WERI-Rb-1 (cell line): Measurements from ENCODE around the gene KCNK1.

Source experiments
- DNase-seq: peaks from one replicate; pipeline ENCODE4 v3.0.0-alpha.2; 2020
- H3K27ac ChIP-seq: fragments of 250-450 bp; sonication (Bioruptor Pico); 2 replicates; pipeline ENCODE4 v1.5.1; 2020; ENCODE audit warnings: mild to moderate bottlenecking, moderate library complexity
- H3K27me3 ChIP-seq: fragments of 250-450 bp; sonication (Bioruptor Pico); 2 replicates; pipeline ENCODE4 v1.5.1; 2021; ENCODE audit warnings: mild to moderate bottlenecking, low read depth, moderate library complexity; ENCODE audit not compliant: insufficient read depth, severe bottlenecking
- H3K36me3 ChIP-seq: fragments of 250-450 bp; sonication (Bioruptor Pico); 2 replicates; pipeline ENCODE4 v1.5.1; 2020; ENCODE audit warnings: mild to moderate bottlenecking, moderate library complexity
- H3K4me3 ChIP-seq: 2 replicates; pipeline ENCODE4 v1.5.1; 2011; ENCODE audit warnings: low read depth, mild to moderate bottlenecking, control low read depth, low read length
- H3K9me3 ChIP-seq: fragments of 250-450 bp; sonication (Bioruptor Pico); 2 replicates; pipeline ENCODE4 v1.5.1; 2021; ENCODE audit warnings: mild to moderate bottlenecking, moderate library complexity; ENCODE audit not compliant: severe bottlenecking
- TF ChIP-seq, protein P1 (sequence below): IDR thresholded peaks from 2 replicates; pipeline ENCODE4 v1.5.1; 2011; ENCODE audit warnings: low read depth, mild to moderate bottlenecking, control low read depth, inconsistent platforms, low read length

KCNK1 gene

GRCh38 chr1:233651563-233652233, 37.8 kb downstream of the KCNK1 start:
- H3K9me3 ChIP-seq: peaks cover under 1% of the 10 kb centered on the region
- no peak overlapping the region for H3K27ac ChIP-seq
- no peaks in the 10 kb centered on the region; the same call in 1 of the 2 replicates for H3K36me3 ChIP-seq
- no peak overlapping the region for H3K4me3 ChIP-seq
- TF ChIP-seq, protein P1, sequence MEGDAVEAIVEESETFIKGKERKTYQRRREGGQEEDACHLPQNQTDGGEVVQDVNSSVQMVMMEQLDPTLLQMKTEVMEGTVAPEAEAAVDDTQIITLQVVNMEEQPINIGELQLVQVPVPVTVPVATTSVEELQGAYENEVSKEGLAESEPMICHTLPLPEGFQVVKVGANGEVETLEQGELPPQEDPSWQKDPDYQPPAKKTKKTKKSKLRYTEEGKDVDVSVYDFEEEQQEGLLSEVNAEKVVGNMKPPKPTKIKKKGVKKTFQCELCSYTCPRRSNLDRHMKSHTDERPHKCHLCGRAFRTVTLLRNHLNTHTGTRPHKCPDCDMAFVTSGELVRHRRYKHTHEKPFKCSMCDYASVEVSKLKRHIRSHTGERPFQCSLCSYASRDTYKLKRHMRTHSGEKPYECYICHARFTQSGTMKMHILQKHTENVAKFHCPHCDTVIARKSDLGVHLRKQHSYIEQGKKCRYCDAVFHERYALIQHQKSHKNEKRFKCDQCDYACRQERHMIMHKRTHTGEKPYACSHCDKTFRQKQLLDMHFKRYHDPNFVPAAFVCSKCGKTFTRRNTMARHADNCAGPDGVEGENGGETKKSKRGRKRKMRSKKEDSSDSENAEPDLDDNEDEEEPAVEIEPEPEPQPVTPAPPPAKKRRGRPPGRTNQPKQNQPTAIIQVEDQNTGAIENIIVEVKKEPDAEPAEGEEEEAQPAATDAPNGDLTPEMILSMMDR: no peak
- peaks cover 100% of the 10 kb centered on the region for H3K27me3 ChIP-seq
- no peak for DNase-seq

- H3K36me3 ChIP-seq: no peaks in the 10 kb centered on the region; the same call in 1 of the 2 replicates
- H3K27me3 ChIP-seq: peaks cover 99% of the 10 kb centered on the region
- no peaks in the 10 kb centered on the region for H3K9me3 ChIP-seq
- no peak overlapping the region for H3K27ac ChIP-seq
- TF ChIP-seq, protein P1: no peak
- H3K4me3 ChIP-seq: no peak overlapping the region
- no peak for DNase-seq
Observed at GRCh38 chr1:233652526-233652925, 38.6 kb downstream of the KCNK1 start.

GRCh38 chr1:233654658-233655280, 40.9 kb downstream of the KCNK1 start:
- no peaks in the 10 kb centered on the region for H3K9me3 ChIP-seq
- H3K27me3 ChIP-seq: peaks cover 98% of the 10 kb centered on the region
- no peak overlapping the region for H3K27ac ChIP-seq
- H3K36me3 ChIP-seq: no peaks in the 10 kb centered on the region; the same call in 1 of the 2 replicates
- no peak for DNase-seq
- TF ChIP-seq, protein P1: no peak
- no peak overlapping the region for H3K4me3 ChIP-seq

- Histone ChIP-seq H3K4me3 (no peak overlapping the region), H3K27ac (no peak overlapping the region), H3K27me3 (peaks cover 98% of the 10 kb centered on the region)
Observed at GRCh38 chr1:233655301-233655740, 41.4 kb downstream of the KCNK1 start.

DNA sequence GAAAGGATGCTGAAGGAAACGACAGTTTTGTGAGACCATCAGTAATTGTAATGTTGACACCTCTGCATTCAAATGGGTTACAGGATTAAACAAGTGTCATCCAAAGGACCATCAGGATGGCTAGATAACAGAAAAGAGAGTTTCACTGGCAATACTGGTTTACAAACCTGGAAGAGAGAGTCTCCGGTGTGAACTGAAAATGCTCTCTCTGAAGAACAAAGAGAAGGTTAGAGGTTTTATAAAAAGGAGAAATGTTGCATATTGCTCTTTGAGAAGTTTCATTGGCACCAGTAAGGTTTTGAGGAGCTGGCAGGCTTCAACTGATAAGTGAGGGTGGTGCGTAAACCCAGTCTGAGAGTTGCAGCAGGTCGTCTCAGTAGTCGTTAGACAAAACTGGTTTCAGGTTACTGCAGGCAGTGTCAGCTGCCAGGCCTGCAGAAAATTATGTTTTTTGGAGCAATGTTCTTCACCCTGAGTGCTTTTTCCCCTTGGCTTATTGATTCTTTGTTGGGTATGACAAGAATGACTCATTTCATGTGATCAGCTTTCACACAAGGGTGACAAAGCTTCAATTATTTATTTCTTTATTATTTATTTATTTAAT, 42.2 kb downstream of the KCNK1 start:
- no peak for DNase-seq
- H3K9me3 ChIP-seq: no peaks in the 10 kb centered on the region
- no peak overlapping the region for H3K4me3 ChIP-seq
- H3K36me3 ChIP-seq: no peaks in the 10 kb centered on the region
- H3K27ac ChIP-seq: no peak overlapping the region
- H3K27me3 ChIP-seq: peaks cover 98% of the 10 kb centered on the region
- TF ChIP-seq, protein P1: no peak

More at GRCh38 chr1:233655301-233655740, 41.4 kb downstream of the KCNK1 start:
- TF ChIP-seq, protein P1: no peak
- no peak for DNase-seq
- Histone ChIP-seq H3K36me3 (no peaks in the 10 kb centered on the region; the same call in 1 of the 2 replicates), H3K9me3 (no peaks in the 10 kb centered on the region)
